C4-2B (cell line): Measurements from ENCODE around the gene SLC25A43.
"Not testable (repeated sequence)": the region's sequence is repeated elsewhere in the genome, so short reads cannot be mapped to it uniquely, and the experiment has no call there.

Experiments
- H3K27ac ChIP-seq: fragments of 450-650 bp; 2 replicates; pipeline ENCODE4 v1.5.1; 2017
- ZFX ChIP-seq: fragments of 450-650 bp; IDR thresholded peaks from 2 replicates; pipeline ENCODE4 v1.6.1; 2017
- TF ChIP-seq, protein P1 (sequence below): fragments of 450-650 bp; conservative IDR thresholded peaks from 2 replicates; pipeline ENCODE4 v1.5.1; 2017; ENCODE audit warnings: mild to moderate bottlenecking

The SLC25A43 gene

DNA sequence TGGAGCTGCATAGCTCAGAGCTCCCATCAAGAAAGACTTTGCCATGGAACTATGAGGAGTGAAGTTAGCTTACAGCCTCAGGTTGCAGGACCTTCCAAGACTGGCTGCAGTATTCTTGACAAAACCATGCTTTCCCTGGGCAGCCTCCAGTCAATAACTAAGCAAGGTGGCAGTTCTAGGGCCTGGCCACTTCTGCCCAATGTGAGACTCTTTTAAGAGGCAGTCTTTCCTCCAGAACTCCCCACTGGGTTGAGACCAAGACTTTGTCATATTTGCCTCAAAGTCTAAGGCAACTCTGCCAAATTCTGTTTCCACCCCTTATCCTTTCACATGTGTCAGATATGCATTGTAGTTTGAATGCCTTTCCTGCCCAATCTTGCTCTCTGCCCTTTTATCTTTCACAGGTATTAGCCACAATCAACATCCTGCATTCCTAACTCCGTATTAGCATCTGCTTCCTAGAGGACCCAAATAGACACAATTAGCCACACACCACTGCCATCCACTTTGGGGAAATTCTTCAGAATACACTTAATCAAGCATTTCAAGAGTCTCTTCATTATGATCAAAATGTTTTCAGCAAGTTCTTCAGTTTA is 17.7 kb upstream of the SLC25A43 start:
- TF ChIP-seq ZFX = no peak
- TF ChIP-seq, protein P1, sequence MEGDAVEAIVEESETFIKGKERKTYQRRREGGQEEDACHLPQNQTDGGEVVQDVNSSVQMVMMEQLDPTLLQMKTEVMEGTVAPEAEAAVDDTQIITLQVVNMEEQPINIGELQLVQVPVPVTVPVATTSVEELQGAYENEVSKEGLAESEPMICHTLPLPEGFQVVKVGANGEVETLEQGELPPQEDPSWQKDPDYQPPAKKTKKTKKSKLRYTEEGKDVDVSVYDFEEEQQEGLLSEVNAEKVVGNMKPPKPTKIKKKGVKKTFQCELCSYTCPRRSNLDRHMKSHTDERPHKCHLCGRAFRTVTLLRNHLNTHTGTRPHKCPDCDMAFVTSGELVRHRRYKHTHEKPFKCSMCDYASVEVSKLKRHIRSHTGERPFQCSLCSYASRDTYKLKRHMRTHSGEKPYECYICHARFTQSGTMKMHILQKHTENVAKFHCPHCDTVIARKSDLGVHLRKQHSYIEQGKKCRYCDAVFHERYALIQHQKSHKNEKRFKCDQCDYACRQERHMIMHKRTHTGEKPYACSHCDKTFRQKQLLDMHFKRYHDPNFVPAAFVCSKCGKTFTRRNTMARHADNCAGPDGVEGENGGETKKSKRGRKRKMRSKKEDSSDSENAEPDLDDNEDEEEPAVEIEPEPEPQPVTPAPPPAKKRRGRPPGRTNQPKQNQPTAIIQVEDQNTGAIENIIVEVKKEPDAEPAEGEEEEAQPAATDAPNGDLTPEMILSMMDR = no peak
- no peak overlapping the region for H3K27ac ChIP-seq

DNA sequence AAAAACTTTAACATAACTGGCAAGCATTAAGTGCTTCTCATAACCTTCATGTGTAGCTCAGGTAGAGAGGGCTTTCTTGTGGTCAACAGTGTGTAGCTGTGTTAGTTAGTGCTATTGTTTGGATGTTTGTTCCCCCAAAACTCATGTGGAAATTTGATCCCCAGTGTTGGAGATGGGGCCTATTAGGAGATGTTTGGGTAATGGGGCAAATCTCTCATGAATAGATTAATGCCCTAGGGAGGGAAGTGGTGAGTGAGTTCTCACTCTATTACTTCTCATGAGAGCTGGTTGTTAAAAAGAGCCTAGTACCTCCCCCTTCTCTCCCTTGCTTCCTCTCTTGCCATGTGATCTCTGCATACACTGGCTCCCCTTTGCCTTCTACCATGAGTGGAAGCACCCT is 16.5 kb upstream of the SLC25A43 start:
- no peak for TF ChIP-seq ZFX
- TF ChIP-seq, protein P1 = no peak
- no peak overlapping the region for H3K27ac ChIP-seq

DNA sequence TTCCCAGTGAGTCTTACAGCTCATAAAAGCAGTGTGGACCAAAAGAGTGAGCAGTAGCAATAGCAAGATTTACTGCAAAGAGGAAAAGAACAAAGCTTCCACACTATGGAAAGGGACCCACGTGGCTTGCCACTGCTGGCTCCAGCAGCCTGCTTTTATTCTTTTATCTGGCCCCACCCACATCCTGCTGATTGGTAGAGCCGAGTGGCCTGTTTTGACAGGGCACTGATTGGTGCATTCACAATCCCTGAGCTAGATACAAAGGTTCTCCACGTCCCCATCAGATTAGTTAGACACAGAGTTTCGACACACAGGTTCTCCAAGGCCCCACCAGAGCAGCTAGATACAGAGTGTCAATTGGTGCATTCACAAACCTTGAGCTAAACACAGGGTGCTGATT is 12.5 kb upstream of the SLC25A43 start:
- H3K27ac ChIP-seq = not testable (repeated sequence)

DNA sequence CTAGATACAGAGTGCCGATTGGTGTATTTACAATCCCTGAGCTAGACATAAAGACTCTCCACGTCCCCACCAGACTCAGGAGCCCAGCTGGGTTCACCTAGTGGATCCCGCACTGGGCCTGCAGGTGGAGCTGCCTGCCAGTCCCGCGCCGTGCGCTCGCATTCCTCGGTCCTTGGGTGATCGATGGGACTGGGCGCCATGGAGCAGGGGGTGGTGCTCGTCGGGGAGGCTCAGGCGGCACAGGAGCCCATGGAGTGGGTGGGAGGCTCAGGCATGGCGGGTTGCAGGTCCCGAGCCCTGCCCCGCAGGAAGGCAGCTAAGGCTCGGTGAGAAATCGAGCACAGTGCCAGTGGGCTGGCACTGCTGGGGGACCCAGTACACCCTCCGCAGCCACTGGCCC is 11.7 kb upstream of the SLC25A43 start:
- not testable (repeated sequence) for H3K27ac ChIP-seq

DNA sequence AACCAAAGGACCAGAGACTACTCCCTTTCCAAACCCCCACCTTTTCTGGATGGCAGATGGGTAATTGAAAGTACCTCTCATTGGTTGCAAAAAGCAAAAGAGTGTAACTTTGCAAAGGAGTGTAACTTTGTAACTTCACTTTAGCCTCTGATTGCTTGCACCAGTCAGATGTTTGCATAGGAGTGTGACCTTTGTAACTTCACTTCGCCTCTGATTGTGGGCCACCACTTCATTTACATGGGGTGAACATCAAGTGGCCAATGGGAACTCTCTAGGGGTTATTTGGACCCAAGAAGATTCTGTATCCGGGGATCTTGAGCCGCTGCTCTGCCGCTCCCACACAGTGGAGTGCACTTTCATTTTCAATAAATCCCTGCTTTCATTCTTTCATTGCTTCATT is 9.9 kb upstream of the SLC25A43 start:
- H3K27ac ChIP-seq = no peak overlapping the region
- no peak for TF ChIP-seq ZFX
- TF ChIP-seq, protein P1 = no peak

DNA sequence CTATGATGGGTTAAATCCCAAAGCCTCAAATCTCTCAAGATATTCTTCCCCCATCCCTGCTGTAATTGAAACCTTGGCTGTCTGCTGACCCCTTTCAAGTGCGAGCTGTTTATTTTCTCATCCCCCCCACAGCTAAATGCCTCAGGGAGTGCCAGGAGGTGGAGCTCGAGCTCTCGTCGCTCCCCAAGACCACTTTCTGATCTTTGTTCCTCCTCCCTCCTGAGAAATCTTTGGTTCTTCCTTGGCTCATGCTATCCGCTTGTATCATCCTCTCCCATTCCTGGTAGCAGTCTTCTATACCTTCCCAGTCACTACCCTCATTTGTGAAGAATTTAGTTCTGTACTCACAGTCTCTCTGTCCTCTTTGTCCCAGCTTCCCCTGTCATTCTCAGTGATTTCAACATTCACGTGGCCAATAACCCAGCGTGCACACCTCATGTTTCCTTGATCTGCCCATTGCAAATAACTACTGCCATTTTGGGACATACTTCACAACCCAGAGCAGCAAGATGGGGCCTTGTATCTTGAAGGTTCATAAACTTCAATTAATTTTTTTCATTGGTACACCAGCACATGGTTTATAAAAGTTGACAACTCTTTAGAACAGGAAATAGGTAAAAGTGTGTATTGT is 9.2 kb upstream of the SLC25A43 start:
- TF ChIP-seq, protein P1 = no peak
- no peak for TF ChIP-seq ZFX
- H3K27ac ChIP-seq = no peak overlapping the region

DNA sequence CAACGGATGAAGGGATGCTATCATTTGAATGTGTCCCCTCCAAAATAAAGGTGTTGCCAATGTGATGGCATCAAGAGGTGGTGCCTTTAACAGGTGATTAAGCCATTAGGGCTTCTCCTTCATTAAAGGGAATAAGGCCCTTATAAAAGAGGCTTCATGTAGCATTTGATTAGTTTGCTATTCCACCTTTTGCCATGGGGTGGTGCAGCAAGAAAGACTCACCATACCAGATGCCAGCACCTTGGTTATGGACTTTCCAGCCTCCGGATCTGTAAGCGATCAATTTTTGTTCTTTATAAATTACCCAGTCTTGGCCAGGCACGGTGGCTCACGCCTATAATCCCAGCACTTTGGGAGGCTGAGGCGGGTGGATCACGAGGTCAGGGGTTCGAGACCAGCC is 7.9 kb upstream of the SLC25A43 start:
- TF ChIP-seq, protein P1 = peak; percentile 51
- no peak for TF ChIP-seq ZFX
- no peak overlapping the region for H3K27ac ChIP-seq

DNA sequence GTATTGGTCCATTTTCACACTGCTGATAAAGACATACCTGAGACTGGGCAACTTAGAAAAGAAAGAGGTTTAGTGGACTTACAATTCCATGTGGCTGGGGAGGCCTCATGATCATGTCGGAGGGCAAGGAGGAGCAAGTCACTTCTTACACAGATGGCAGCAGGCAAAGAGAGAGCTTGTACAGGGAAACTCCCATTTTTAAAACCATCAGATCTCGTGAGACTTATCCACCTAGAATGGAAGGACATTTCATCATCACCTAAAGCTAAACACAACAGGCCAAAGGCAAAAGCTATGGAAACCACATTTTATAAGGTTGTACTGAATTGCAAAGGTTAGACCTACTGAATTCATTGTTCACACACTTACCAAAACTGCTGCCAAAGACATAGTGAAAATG is 6.0 kb upstream of the SLC25A43 start:
- TF ChIP-seq, protein P1 = no peak
- no peak for TF ChIP-seq ZFX

More for the DNA sequence above, 6.0 kb upstream of the SLC25A43 start:
- no peak overlapping the region for H3K27ac ChIP-seq
